ENCODE results near the gene ATRIP.

The ATRIP gene

DNA sequence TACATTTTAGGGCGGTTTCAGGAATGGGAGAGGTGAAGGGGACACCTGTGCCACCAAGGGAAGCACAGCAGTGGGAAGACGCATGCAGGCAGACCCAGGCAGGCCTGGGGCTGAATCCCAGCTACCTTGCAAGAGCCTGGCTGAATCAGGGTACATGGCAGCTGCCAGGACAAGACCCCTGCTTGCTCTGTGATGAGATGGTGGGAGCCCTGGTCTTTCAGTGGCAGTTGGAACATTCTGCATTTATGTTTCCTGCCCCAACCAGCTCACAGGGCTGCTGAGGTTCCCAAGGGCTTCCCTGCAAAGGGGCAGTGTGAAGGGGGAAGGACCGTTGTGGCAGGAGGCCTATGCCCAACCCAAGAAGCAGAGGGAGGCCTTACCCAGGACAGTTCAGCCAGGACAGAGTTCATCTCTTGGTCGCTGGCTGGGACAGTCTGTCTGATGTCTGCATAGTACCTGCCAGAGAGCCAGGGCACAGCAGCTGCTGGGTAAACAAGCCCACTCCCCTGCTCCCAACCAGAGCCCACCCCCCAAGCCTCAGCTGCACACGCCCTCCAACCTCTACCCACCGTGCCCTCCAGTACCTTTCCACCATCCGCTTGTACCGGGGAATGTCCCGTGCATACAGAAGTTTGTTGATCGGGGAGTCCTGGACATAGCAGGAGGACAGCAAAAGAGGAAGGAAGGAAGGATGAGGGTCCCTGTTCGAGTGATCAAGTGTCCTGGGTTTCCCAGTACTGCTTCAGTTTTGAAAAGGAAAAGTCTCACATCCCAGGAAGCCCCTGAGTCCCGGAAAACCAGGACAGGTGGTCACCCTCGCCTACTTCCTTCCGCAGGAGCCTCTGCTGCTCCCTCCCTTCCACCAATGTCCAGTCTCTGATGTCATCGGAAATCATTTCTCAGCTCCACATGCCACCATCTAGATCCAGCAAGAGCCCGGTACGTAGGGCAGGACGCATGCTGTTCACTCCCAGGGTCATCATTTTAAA is 39.8 kb upstream of the ATRIP start:
- no peak overlapping the region for H3K9ac ChIP-seq (ENCODE audit: low read length)
- H2AFZ ChIP-seq (ENCODE audit: low read length): no peak overlapping the region
- no peak overlapping the region for H3K4me3 ChIP-seq (ENCODE audit: low read depth, low read length, poor library complexity, severe bottlenecking)
- H3K27ac ChIP-seq (ENCODE audit: low read depth, low read length, poor library complexity, severe bottlenecking): no peak overlapping the region
- TF ChIP-seq, protein P1, sequence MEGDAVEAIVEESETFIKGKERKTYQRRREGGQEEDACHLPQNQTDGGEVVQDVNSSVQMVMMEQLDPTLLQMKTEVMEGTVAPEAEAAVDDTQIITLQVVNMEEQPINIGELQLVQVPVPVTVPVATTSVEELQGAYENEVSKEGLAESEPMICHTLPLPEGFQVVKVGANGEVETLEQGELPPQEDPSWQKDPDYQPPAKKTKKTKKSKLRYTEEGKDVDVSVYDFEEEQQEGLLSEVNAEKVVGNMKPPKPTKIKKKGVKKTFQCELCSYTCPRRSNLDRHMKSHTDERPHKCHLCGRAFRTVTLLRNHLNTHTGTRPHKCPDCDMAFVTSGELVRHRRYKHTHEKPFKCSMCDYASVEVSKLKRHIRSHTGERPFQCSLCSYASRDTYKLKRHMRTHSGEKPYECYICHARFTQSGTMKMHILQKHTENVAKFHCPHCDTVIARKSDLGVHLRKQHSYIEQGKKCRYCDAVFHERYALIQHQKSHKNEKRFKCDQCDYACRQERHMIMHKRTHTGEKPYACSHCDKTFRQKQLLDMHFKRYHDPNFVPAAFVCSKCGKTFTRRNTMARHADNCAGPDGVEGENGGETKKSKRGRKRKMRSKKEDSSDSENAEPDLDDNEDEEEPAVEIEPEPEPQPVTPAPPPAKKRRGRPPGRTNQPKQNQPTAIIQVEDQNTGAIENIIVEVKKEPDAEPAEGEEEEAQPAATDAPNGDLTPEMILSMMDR (IDR thresholded peaks at IDR 0.05; ENCODE audit: low read length): no peak
- no peak for TF ChIP-seq EZH2 (IDR thresholded peaks at IDR 0.05; ENCODE audit: borderline replicate concordance, low read length)
- no peaks in the 10 kb centered on the region for H4K20me1 ChIP-seq (ENCODE audit: insufficient read depth, low read length)
- no peaks in the 10 kb centered on the region for H3K9me2 ChIP-seq (ENCODE audit: low read depth, low read length)
- H3K4me1 ChIP-seq (ENCODE audit: insufficient read depth, low read length, severe bottlenecking): no peaks in the 10 kb centered on the region
- H3K27me3 ChIP-seq (ENCODE audit: insufficient read depth, low read length): peaks cover 5% of the 10 kb centered on the region; the same call in 1 of the 2 replicates
- H3K4me2 ChIP-seq (ENCODE audit: low read length): no peak overlapping the region
- H3K9me3 ChIP-seq (ENCODE audit: low read length): no peaks in the 10 kb centered on the region
- H3K36me3 ChIP-seq (ENCODE audit: insufficient read depth, low read length): no peaks in the 10 kb centered on the region
- H3K79me2 ChIP-seq (ENCODE audit: insufficient read depth, low read length): no peaks in the 10 kb centered on the region
- H3F3A ChIP-seq (ENCODE audit: insufficient read depth, low read length): no peaks in the 10 kb centered on the region

DNA sequence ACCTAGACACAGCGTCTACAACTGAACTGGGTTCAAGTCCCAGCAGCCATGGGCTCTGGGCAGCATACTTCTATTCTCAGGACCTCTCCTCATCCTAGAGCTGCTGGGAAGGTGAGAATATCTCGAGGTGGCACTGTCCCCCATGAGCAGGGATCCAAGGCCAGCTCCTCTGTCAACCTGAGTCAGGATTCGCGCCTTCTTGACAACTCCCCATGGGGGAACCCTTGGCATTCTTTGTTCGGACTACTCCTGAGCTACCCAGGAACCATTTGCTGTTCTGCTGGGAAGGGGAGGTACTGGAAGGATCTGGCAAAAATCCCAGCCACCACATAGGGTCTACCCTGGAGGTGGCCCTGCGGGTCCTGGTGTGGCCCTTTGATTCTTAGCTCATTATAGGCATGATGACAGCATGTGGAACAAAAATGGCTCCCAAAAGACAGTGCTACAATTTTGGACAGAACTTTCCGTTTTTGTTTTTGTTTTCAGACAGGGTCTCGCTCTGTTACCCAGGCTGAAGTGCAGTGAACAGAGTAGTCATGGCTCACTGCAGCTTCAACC is 38.9 kb upstream of the ATRIP start:
- H3K9me3 ChIP-seq (ENCODE audit: low read length): no peaks in the 10 kb centered on the region

DNA sequence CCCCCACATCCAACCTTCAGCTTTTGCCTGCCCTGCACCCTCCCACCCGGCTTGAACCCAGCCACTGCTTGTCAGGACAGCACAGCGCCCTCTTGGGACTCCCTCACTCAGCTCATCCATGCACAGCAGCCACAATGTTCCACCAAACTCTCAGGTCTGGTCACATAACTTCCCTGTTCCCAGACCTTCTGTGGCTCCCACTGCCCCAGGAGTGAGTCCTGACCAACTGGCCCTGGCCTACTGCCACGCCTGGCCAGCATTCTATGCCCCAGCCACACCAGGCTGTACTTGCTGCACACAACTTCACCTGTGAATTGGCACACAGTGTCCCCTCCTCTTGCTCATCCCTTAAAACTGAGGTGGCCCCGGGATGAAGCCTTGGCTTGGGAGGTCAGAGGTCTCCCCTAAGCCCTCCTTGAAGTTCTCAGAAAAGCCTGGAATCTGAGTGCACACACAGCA is 37.7 kb upstream of the ATRIP start:
- H4K20me1 ChIP-seq (ENCODE audit: insufficient read depth, low read length): no peaks in the 10 kb centered on the region
- TF ChIP-seq, protein P1 (IDR thresholded peaks at IDR 0.05; ENCODE audit: low read length): peak; percentile 35; the same call in 1 of the 2 replicates
- TF ChIP-seq EZH2 (IDR thresholded peaks at IDR 0.05; ENCODE audit: borderline replicate concordance, low read length): no peak
- H3K9me3 ChIP-seq (ENCODE audit: low read length): no peaks in the 10 kb centered on the region
- no peaks in the 10 kb centered on the region for H3K4me1 ChIP-seq (ENCODE audit: insufficient read depth, low read length, severe bottlenecking)
- H3K4me2 ChIP-seq (ENCODE audit: low read length): no peak overlapping the region
- no peak overlapping the region for H2AFZ ChIP-seq (ENCODE audit: low read length)
- no peak overlapping the region for H3K9ac ChIP-seq (ENCODE audit: low read length)
- no peak overlapping the region for H3K27ac ChIP-seq (ENCODE audit: low read depth, low read length, poor library complexity, severe bottlenecking)
- no peaks in the 10 kb centered on the region for H3K36me3 ChIP-seq (ENCODE audit: insufficient read depth, low read length)
- H3F3A ChIP-seq (ENCODE audit: insufficient read depth, low read length): no peaks in the 10 kb centered on the region
- no peaks in the 10 kb centered on the region; the same call in 1 of the 2 replicates for H3K27me3 ChIP-seq (ENCODE audit: insufficient read depth, low read length)
- H3K79me2 ChIP-seq (ENCODE audit: insufficient read depth, low read length): no peaks in the 10 kb centered on the region
- no peak overlapping the region for H3K4me3 ChIP-seq (ENCODE audit: low read depth, low read length, poor library complexity, severe bottlenecking)
- H3K9me2 ChIP-seq (ENCODE audit: low read depth, low read length): no peaks in the 10 kb centered on the region

More for the DNA sequence above, 38.9 kb upstream of the ATRIP start:
- H3K4me1 ChIP-seq (ENCODE audit: insufficient read depth, low read length, severe bottlenecking): no peaks in the 10 kb centered on the region
- TF ChIP-seq, protein P1 (IDR thresholded peaks at IDR 0.05; ENCODE audit: low read length): no peak
- TF ChIP-seq EZH2 (IDR thresholded peaks at IDR 0.05; ENCODE audit: borderline replicate concordance, low read length): no peak
- no peaks in the 10 kb centered on the region for H3K79me2 ChIP-seq (ENCODE audit: insufficient read depth, low read length)
- no peak overlapping the region for H3K4me2 ChIP-seq (ENCODE audit: low read length)
- H2AFZ ChIP-seq (ENCODE audit: low read length): no peak overlapping the region
- H4K20me1 ChIP-seq (ENCODE audit: insufficient read depth, low read length): no peaks in the 10 kb centered on the region
- no peaks in the 10 kb centered on the region for H3F3A ChIP-seq (ENCODE audit: insufficient read depth, low read length)
- H3K27me3 ChIP-seq (ENCODE audit: insufficient read depth, low read length): peaks cover 5% of the 10 kb centered on the region; the same call in 1 of the 2 replicates
- H3K9me2 ChIP-seq (ENCODE audit: low read depth, low read length): no peaks in the 10 kb centered on the region
- no peak overlapping the region for H3K4me3 ChIP-seq (ENCODE audit: low read depth, low read length, poor library complexity, severe bottlenecking)
- no peaks in the 10 kb centered on the region for H3K36me3 ChIP-seq (ENCODE audit: insufficient read depth, low read length)
- H3K27ac ChIP-seq (ENCODE audit: low read depth, low read length, poor library complexity, severe bottlenecking): no peak overlapping the region
- no peak overlapping the region for H3K9ac ChIP-seq (ENCODE audit: low read length)

Measured in OCI-LY1 (cell line).